ENCODE results near the gene LRP4.
"Not testable (repeated sequence)": the region's sequence is repeated elsewhere in the genome, so short reads cannot be mapped to it uniquely, and the experiment has no call there.

Gene LRP4

GRCh38 chr11:46927928-46928327 lies 9.6 kb upstream of the LRP4 start:
- DNase-seq (ENCODE audit: low read depth): not testable (repeated sequence)

GRCh38 chr11:46920755-46921154 lies 2.4 kb upstream of the LRP4 start:
- DNase-seq (ENCODE audit: low read depth): peak; percentile 99

- DNase-seq (ENCODE audit: low read depth): no peak
These were observed 601 bp upstream of the LRP4 start for GRCh38 chr11:46918788-46919513.

GRCh38 chr11:46917762-46918082 lies 628 bp downstream of the LRP4 start:
- DNase-seq (ENCODE audit: low read depth): no peak

GRCh38 chr11:46917109-46917761 lies 1.1 kb downstream of the LRP4 start:
- no peak for DNase-seq (ENCODE audit: low read depth)

- DNase-seq (ENCODE audit: low read depth): peak; percentile 34
These were observed 1.9 kb downstream of the LRP4 start for GRCh38 chr11:46916286-46917108.

GRCh38 chr11:46914910-46915309 lies 3.4 kb downstream of the LRP4 start:
- no peak for DNase-seq (ENCODE audit: low read depth)

GRCh38 chr11:46914363-46914762 lies 4.0 kb downstream of the LRP4 start:
- DNase-seq (ENCODE audit: low read depth): peak; percentile 43

- DNase-seq (ENCODE audit: low read depth): no peak
These were observed 4.9 kb downstream of the LRP4 start for GRCh38 chr11:46913484-46913883.

GRCh38 chr11:46912526-46913150 lies 5.7 kb downstream of the LRP4 start:
- no peak for DNase-seq (ENCODE audit: low read depth)

GRCh38 chr11:46907606-46908005 lies 10.7 kb downstream of the LRP4 start:
- no peak for DNase-seq (ENCODE audit: low read depth)

GRCh38 chr11:46906609-46907041 lies 11.7 kb downstream of the LRP4 start:
- no peak for DNase-seq (ENCODE audit: low read depth)

- no peak for DNase-seq (ENCODE audit: low read depth)
These were observed 12.5 kb downstream of the LRP4 start for GRCh38 chr11:46905806-46906205.

- DNase-seq (ENCODE audit: low read depth): no peak
These were observed 14.5 kb downstream of the LRP4 start for GRCh38 chr11:46903846-46904245.

- no peak for DNase-seq (ENCODE audit: low read depth)
These were observed 15.7 kb downstream of the LRP4 start for GRCh38 chr11:46902694-46903093.

GRCh38 chr11:46901156-46901555 lies 17.2 kb downstream of the LRP4 start:
- no peak for DNase-seq (ENCODE audit: low read depth)

GRCh38 chr11:46900091-46900746 lies 18.1 kb downstream of the LRP4 start:
- no peak for DNase-seq (ENCODE audit: low read depth)

GRCh38 chr11:46899501-46900025 lies 18.8 kb downstream of the LRP4 start:
- DNase-seq (ENCODE audit: low read depth): no peak

GRCh38 chr11:46898396-46899095 lies 19.8 kb downstream of the LRP4 start:
- DNase-seq (ENCODE audit: low read depth): no peak

GRCh38 chr11:46896719-46897406 lies 21.5 kb downstream of the LRP4 start:
- DNase-seq (ENCODE audit: low read depth): no peak
